ENCODE data around the gene CPNE5. TPM values are rescaled to one million over a fixed set of nuclear protein-coding genes. Genes with fewer than 3 reads are reported as not detected.

Gene CPNE5
- total RNA-seq, 1 donor from 2014 or later, result 6.6 TPM

GRCh38 chr6:36753671-36754405 is 85.4 kb downstream of the CPNE5 start:
- no peak for DNase-seq (ENCODE audit: extremely low spot score in 2 of 2)
- intact Hi-C loops (cut with DNase I), result loop anchor here (10.0 kb wide), 1 partner anchor 329 kb away; no protein-coding TSS in a partner anchor

GRCh38 chr6:36752886-36753506 is 86.2 kb downstream of the CPNE5 start:
- TF ChIP-seq POLR2AphosphoS5 (IDR thresholded peaks at IDR 0.05; ENCODE audit: insufficient read depth in 1 of 2, low read depth in 1 of 2) (no peak), CTCF (IDR thresholded peaks at IDR 0.05) (no peak), POLR2A (IDR thresholded peaks at IDR 0.05) (no peak)
- no peak overlapping the region for H3K27ac ChIP-seq
- no peaks in the 10 kb centered on the region for H3K27me3 ChIP-seq
- DNase-seq (ENCODE audit: extremely low spot score in 2 of 2), result no peak
- H3K4me1 ChIP-seq, result peaks cover 33% of the 10 kb centered on the region
- no peak overlapping the region for H3K4me3 ChIP-seq
- intact Hi-C loops (cut with DNase I), result loop anchor here (10.0 kb wide), 1 partner anchor 328 kb away; no protein-coding TSS in a partner anchor
- H3K36me3 ChIP-seq, result peaks cover 0 to 4% of the 10 kb centered on the region in 2 donors
- H3K9me3 ChIP-seq, result no peaks in the 10 kb centered on the region

More at GRCh38 chr6:36753671-36754405, 85.4 kb downstream of the CPNE5 start:
- TF ChIP-seq POLR2AphosphoS5 (IDR thresholded peaks at IDR 0.05; ENCODE audit: insufficient read depth in 1 of 2, low read depth in 1 of 2), result no peak
- TF ChIP-seq POLR2A (IDR thresholded peaks at IDR 0.05), result no peak
- TF ChIP-seq CTCF (IDR thresholded peaks at IDR 0.05), result no peak
- Histone ChIP-seq H3K27ac (no peak overlapping the region), H3K4me1 (peaks cover 34% of the 10 kb centered on the region), H3K36me3 (peaks cover 0 to 4% of the 10 kb centered on the region in 2 donors), H3K9me3 (no peaks in the 10 kb centered on the region), H3K27me3 (no peaks in the 10 kb centered on the region), H3K4me3 (no peak overlapping the region)

- Histone ChIP-seq H3K4me3 (no peak overlapping the region), H3K27me3 (no peaks in the 10 kb centered on the region), H3K27ac (no peak overlapping the region), H3K4me1 (peaks cover 33% of the 10 kb centered on the region), H3K9me3 (no peaks in the 10 kb centered on the region), H3K36me3 (peaks cover 0 to 4% of the 10 kb centered on the region in 2 donors)
- intact Hi-C loops (cut with DNase I), result loop anchor here (10.0 kb wide), 1 partner anchor 328 kb away; no protein-coding TSS in a partner anchor
- no peak for DNase-seq (ENCODE audit: extremely low spot score in 2 of 2)
- TF ChIP-seq CTCF (IDR thresholded peaks at IDR 0.05) (no peak), POLR2A (IDR thresholded peaks at IDR 0.05) (no peak), POLR2AphosphoS5 (IDR thresholded peaks at IDR 0.05; ENCODE audit: insufficient read depth in 1 of 2, low read depth in 1 of 2) (no peak)
Observed at GRCh38 chr6:36752187-36752885, 86.9 kb downstream of the CPNE5 start.

GRCh38 chr6:36751833-36752186 is 87.4 kb downstream of the CPNE5 start:
- no peak overlapping the region for H3K4me3 ChIP-seq
- TF ChIP-seq CTCF (IDR thresholded peaks at IDR 0.05) (no peak), POLR2A (IDR thresholded peaks at IDR 0.05) (no peak), POLR2AphosphoS5 (IDR thresholded peaks at IDR 0.05; ENCODE audit: insufficient read depth in 1 of 2, low read depth in 1 of 2) (no peak)
- H3K27ac ChIP-seq, result no peak overlapping the region
- H3K36me3 ChIP-seq, result peaks cover 0 to 4% of the 10 kb centered on the region in 2 donors
- no peaks in the 10 kb centered on the region for H3K27me3 ChIP-seq
- H3K9me3 ChIP-seq, result no peaks in the 10 kb centered on the region
- DNase-seq (ENCODE audit: extremely low spot score in 2 of 2), result no peak
- intact Hi-C loops (cut with DNase I), result loop anchor here (10.0 kb wide), 1 partner anchor 327 kb away; no protein-coding TSS in a partner anchor
- peaks cover 33% of the 10 kb centered on the region for H3K4me1 ChIP-seq

All from vagina (tissue), 2 donors.